H9 (cell line): ENCODE measurements around the gene KLF16. TPM values are rescaled to one million over a fixed set of nuclear protein-coding genes. Genes with fewer than 3 reads are reported as not detected.

Source experiments
- DNase-seq: peaks from one replicate; pipeline ENCODE4 v3.0.0-alpha.2; 2017
- H2AFZ ChIP-seq: one replicate; pipeline ENCODE4 v1.6.1; 2013; ENCODE audit warnings: mild to moderate bottlenecking, low read length, control low read depth, moderate library complexity
- H2AK5ac ChIP-seq: 2 replicates; pipeline ENCODE4 v1.6.1; 2013; ENCODE audit warnings: low read length, control low read depth, mixed read lengths; ENCODE audit not compliant: insufficient read length
- H2BK120ac ChIP-seq: one replicate; pipeline ENCODE4 v1.6.1; 2013; ENCODE audit warnings: low read depth, mild to moderate bottlenecking, low read length, control low read depth, inconsistent platforms; ENCODE audit not compliant: poor library complexity, severe bottlenecking
- H2BK12ac ChIP-seq: 2 replicates; pipeline ENCODE4 v1.6.1; 2013; ENCODE audit warnings: low read length, control low read depth, mixed read lengths, low read depth; ENCODE audit not compliant: insufficient read length
- H2BK15ac ChIP-seq: 2 replicates; pipeline ENCODE4 v1.6.1; 2013; ENCODE audit warnings: low read depth, low read length, control low read depth
- H2BK20ac ChIP-seq: one replicate; pipeline ENCODE4 v1.6.1; 2013; ENCODE audit warnings: low read depth, mild to moderate bottlenecking, low read length, control low read depth, inconsistent platforms; ENCODE audit not compliant: poor library complexity, severe bottlenecking
- H2BK5ac ChIP-seq: 2 replicates; pipeline ENCODE4 v1.6.1; 2013; ENCODE audit warnings: low read length, control low read depth, mixed read lengths; ENCODE audit not compliant: insufficient read length
- H3K14ac ChIP-seq: 2 replicates; pipeline ENCODE4 v1.6.1; 2013; ENCODE audit warnings: low read length, control low read depth; ENCODE audit not compliant: insufficient read depth
- H3K18ac ChIP-seq: 2 replicates; pipeline ENCODE4 v1.6.1; 2013; ENCODE audit warnings: low read depth, mild to moderate bottlenecking, mixed read lengths, low read length, control low read depth; ENCODE audit not compliant: insufficient read length
- H3K23ac ChIP-seq: 2 replicates; pipeline ENCODE4 v1.6.1; 2013; ENCODE audit warnings: low read length, control low read depth, mixed read lengths, low read depth; ENCODE audit not compliant: insufficient read length
- H3K23me2 ChIP-seq: 2 replicates; pipeline ENCODE4 v1.6.1; 2013; ENCODE audit warnings: low read depth, mild to moderate bottlenecking, mixed read lengths, low read length, control low read depth; ENCODE audit not compliant: insufficient read length, poor library complexity, severe bottlenecking
- H3K27ac ChIP-seq: 2 replicates; pipeline ENCODE4 v1.5.1; 2013; ENCODE audit warnings: low read length, control low read depth, mixed read lengths, low read depth; ENCODE audit not compliant: insufficient read length
- H3K27me3 ChIP-seq: 2 replicates; pipeline ENCODE4 v1.6.1; 2013; ENCODE audit warnings: low read length, control low read depth, inconsistent platforms; ENCODE audit not compliant: insufficient read depth
- H3K4ac ChIP-seq: 2 replicates; pipeline ENCODE4 v1.6.1; 2013; ENCODE audit warnings: low read depth, mild to moderate bottlenecking, control low read depth, inconsistent platforms, low read length, moderate library complexity
- H3K4me1 ChIP-seq: 2 replicates; pipeline ENCODE4 v1.6.1; 2013; ENCODE audit warnings: low read length, control low read depth, inconsistent platforms; ENCODE audit not compliant: insufficient read depth
- H3K4me2 ChIP-seq: 2 replicates; pipeline ENCODE4 v1.6.1; 2013; ENCODE audit warnings: low read length, control low read depth, mixed read lengths; ENCODE audit not compliant: insufficient read length, insufficient read depth
- H3K56ac ChIP-seq: 2 replicates; pipeline ENCODE4 v1.6.1; 2013; ENCODE audit warnings: low read depth, mild to moderate bottlenecking, mixed read lengths, low read length, control low read depth; ENCODE audit not compliant: insufficient read length
- H3K79me1 ChIP-seq: 2 replicates; pipeline ENCODE4 v1.6.1; 2013; ENCODE audit warnings: low read depth, mild to moderate bottlenecking, moderate library complexity, low read length, control low read depth, inconsistent platforms; ENCODE audit not compliant: insufficient read depth, poor library complexity, severe bottlenecking
- H3K79me2 ChIP-seq: 2 replicates; pipeline ENCODE4 v1.6.1; 2013; ENCODE audit warnings: low read length, control low read depth, inconsistent platforms; ENCODE audit not compliant: insufficient read depth
- H3K9ac ChIP-seq: 2 replicates; pipeline ENCODE4 v1.6.1; 2013; ENCODE audit warnings: low read length, control low read depth, mixed read lengths; ENCODE audit not compliant: insufficient read length; ENCODE audit errors: extremely low read depth
- H3K9me3 ChIP-seq: one replicate; pipeline ENCODE4 v1.6.1; 2013; ENCODE audit warnings: low read depth, low read length, inconsistent platforms; ENCODE audit not compliant: control insufficient read depth
- H3T11ph ChIP-seq: one replicate; pipeline ENCODE4 v1.6.1; 2013; ENCODE audit warnings: mild to moderate bottlenecking, low read length, control low read depth, inconsistent platforms
- H4K20me1 ChIP-seq: one replicate; pipeline ENCODE4 v1.6.1; 2013; ENCODE audit not compliant: control insufficient read depth, insufficient read length, insufficient read depth
- H4K5ac ChIP-seq: 2 replicates; pipeline ENCODE4 v1.6.1; 2013; ENCODE audit warnings: low read depth, mild to moderate bottlenecking, mixed read lengths, low read length, control low read depth; ENCODE audit not compliant: insufficient read length
- H4K8ac ChIP-seq: replicated peaks from 2 replicates; pipeline ENCODE4 v1.6.1; 2013; ENCODE audit warnings: low read length, control low read depth, mixed read lengths, low read depth; ENCODE audit not compliant: insufficient read length
- H4K91ac ChIP-seq: 2 replicates; pipeline ENCODE4 v1.6.1; 2013; ENCODE audit warnings: low read depth, mild to moderate bottlenecking, moderate library complexity, mixed read lengths, low read length, control low read depth; ENCODE audit not compliant: insufficient read length
- H3K27ac Mint-ChIP-seq, 3 experiments: 2 replicates in 2 of 3; 3 replicates in 1 of 3; pipeline ENCODE4 v1.8.0; 2020 to 2021; ENCODE audit warnings: mixed read lengths in 3 of 3, mild to moderate bottlenecking in 1 of 3, moderate library complexity in 1 of 3
- H3K27me3 Mint-ChIP-seq: 2 replicates; pipeline ENCODE4 v1.8.0; 2021; ENCODE audit warnings: low read depth, mild to moderate bottlenecking, moderate library complexity, mixed read lengths
- H3K36me3 Mint-ChIP-seq, 3 experiments: 2 replicates in 2 of 3; 3 replicates in 1 of 3; pipeline ENCODE4 v1.8.0; 2020 to 2021; ENCODE audit warnings: low read depth in 3 of 3, mixed read lengths in 3 of 3; ENCODE audit not compliant: insufficient read depth in 1 of 3
- H3K4me1 Mint-ChIP-seq, 2 experiments: 2 replicates each; pipeline ENCODE4 v1.8.0; 2020; ENCODE audit warnings: mixed read lengths in 2 of 2
- H3K4me3 Mint-ChIP-seq, 2 experiments: 2 replicates in 1 of 2; 3 replicates in 1 of 2; pipeline ENCODE4 v1.8.0; 2020 to 2021; ENCODE audit warnings: mild to moderate bottlenecking in 2 of 2, mixed read lengths in 2 of 2, moderate library complexity in 1 of 2
- H3K9me3 Mint-ChIP-seq, 2 experiments: 2 replicates in 1 of 2; 3 replicates in 1 of 2; pipeline ENCODE4 v1.8.0; 2020; ENCODE audit warnings: mild to moderate bottlenecking in 2 of 2, mixed read lengths in 2 of 2, moderate library complexity in 1 of 2
- WGBS: extraction: QIAGEN DNeasy Blood & Tissue Kit; methylation state at CpG from one replicate; pipeline ENCODE4 v1.1.7; 2013; ENCODE audit warnings: missing lambda C conversion rate, low lambda C conversion rate, mixed read lengths; ENCODE audit not compliant: insufficient read length; ENCODE audit errors: extremely low coverage; 5-methylcytosine and 5-hydroxymethylcytosine counted together
- total RNA-seq: library from RNA; stranded (reverse); gene quantifications from 2 replicates; pipeline ENCODE4 v1.2.1, GENCODE V29; 2021
- TF ChIP-seq, protein P1 (sequence below): fragments of 200-600 bp; sonication (generic); conservative IDR thresholded peaks from 3 replicates; pipeline ENCODE4 v1.8.0; 2021; ENCODE audit warnings: antibody characterized with exemption, mild to moderate bottlenecking

Gene KLF16
- total RNA-seq, 1 experiment from 2014 or later: 66.8 TPM

DNA sequence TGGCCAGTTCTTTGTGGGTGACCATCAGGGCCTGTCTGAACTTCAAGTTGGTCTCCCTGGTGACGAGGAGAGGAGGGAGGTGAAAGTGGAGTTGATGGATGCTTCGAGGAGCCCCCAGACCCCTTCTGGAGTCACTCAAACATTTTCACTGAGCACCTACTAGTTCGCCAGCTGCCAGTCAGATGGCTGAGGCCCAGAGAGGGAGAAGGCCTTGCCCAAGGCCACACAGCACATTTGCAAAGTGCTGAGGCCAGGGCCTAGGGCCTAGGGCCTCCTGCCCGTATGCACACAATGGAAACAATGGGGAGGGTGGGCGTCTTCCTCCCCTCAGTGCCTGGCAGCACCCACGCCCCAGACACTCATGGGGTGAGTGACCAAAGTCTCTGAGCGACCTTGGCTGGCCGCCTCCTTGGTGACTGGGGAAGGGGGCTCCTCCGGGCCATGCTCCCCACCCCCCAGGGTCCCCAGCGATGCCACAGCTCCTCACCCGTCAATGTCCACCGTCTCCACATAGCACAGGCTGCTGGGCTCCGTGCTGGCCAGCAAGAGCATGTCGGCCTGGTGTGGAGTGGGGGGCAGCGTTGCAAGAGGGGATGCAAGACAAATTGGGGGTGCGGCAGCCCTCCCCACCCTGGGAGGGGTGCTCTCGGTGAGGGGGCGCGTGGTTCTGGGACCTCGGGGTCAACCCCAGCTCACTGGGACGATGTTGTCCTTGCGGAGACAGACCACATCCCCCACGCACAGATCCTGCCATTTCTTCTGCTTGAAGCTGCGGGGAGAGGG, 57.8 kb downstream of the KLF16 start:
- no peak overlapping the region for H3T11ph ChIP-seq
- no peak overlapping the region for H3K27ac Mint-ChIP-seq
- no peak overlapping the region for H3K27ac ChIP-seq

More for the DNA sequence above, 57.8 kb downstream of the KLF16 start:
- H3K79me1 ChIP-seq: no peaks in the 10 kb centered on the region
- H3K14ac ChIP-seq: no peak overlapping the region
- no CpG with 5 or more reads among the region's 24 CpGs for WGBS
- H3K4me1 ChIP-seq: no peaks in the 10 kb centered on the region
- no peak overlapping the region for H3K18ac ChIP-seq
- H4K5ac ChIP-seq: no peak overlapping the region
- no peak overlapping the region for H3K4me2 ChIP-seq
- no peak overlapping the region for H2AK5ac ChIP-seq
- H3K27me3 Mint-ChIP-seq: no peaks in the 10 kb centered on the region; the same call in none of the 2 replicates
- H3K9ac ChIP-seq: no peak overlapping the region
- no peaks in the 10 kb centered on the region for H3K79me2 ChIP-seq
- H3K4ac ChIP-seq: no peak overlapping the region
- H3K23ac ChIP-seq: no peak overlapping the region
- H3K27me3 ChIP-seq: no peaks in the 10 kb centered on the region
- H4K91ac ChIP-seq: no peak overlapping the region
- peaks cover 0 to 2% of the 10 kb centered on the region in 2 experiments; a peak in 1 of 4 replicates for H3K4me1 Mint-ChIP-seq
- H2BK15ac ChIP-seq: no peak overlapping the region
- no peaks in the 10 kb centered on the region; a peak in 2 of 5 replicates for H3K9me3 Mint-ChIP-seq
- peaks cover 0 to 2% (median 0%) of the 10 kb centered on the region in 3 experiments; a peak in 2 of 7 replicates for H3K36me3 Mint-ChIP-seq
- H3K23me2 ChIP-seq: no peaks in the 10 kb centered on the region
- no peak overlapping the region for H3K56ac ChIP-seq
- no peak overlapping the region for H2AFZ ChIP-seq
- no peak overlapping the region for H2BK20ac ChIP-seq
- no peak overlapping the region for H2BK5ac ChIP-seq
- H3K9me3 ChIP-seq: no peaks in the 10 kb centered on the region
- TF ChIP-seq, protein P1, sequence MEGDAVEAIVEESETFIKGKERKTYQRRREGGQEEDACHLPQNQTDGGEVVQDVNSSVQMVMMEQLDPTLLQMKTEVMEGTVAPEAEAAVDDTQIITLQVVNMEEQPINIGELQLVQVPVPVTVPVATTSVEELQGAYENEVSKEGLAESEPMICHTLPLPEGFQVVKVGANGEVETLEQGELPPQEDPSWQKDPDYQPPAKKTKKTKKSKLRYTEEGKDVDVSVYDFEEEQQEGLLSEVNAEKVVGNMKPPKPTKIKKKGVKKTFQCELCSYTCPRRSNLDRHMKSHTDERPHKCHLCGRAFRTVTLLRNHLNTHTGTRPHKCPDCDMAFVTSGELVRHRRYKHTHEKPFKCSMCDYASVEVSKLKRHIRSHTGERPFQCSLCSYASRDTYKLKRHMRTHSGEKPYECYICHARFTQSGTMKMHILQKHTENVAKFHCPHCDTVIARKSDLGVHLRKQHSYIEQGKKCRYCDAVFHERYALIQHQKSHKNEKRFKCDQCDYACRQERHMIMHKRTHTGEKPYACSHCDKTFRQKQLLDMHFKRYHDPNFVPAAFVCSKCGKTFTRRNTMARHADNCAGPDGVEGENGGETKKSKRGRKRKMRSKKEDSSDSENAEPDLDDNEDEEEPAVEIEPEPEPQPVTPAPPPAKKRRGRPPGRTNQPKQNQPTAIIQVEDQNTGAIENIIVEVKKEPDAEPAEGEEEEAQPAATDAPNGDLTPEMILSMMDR: no peak
- H4K20me1 ChIP-seq: no peaks in the 10 kb centered on the region
- H2BK120ac ChIP-seq: no peak overlapping the region
- H2BK12ac ChIP-seq: no peak overlapping the region
- no peak overlapping the region for H4K8ac ChIP-seq
- DNase-seq: no peak
- no peak overlapping the region for H3K4me3 Mint-ChIP-seq
